GM18868 (cell line): Measurements from ENCODE around the gene ZNHIT6.

ENCODE experiments used
- ATAC-seq: cut with Tn5 transposase; IDR thresholded peaks from one replicate; pipeline ENCODE4 v1.9.1; 2021; ENCODE audit warnings: mild to moderate bottlenecking, moderate library complexity; ENCODE audit not compliant: unreplicated experiment

ZNHIT6 gene

GRCh38 chr1:85623061-85623471, 85.2 kb downstream of the ZNHIT6 start:
- ATAC-seq, result no peak

- no peak for ATAC-seq
Measured at GRCh38 chr1:85621430-85621829, 86.8 kb downstream of the ZNHIT6 start.

GRCh38 chr1:85617633-85618100, 90.6 kb downstream of the ZNHIT6 start:
- peak; percentile 85 for ATAC-seq

- no peak for ATAC-seq
Measured at GRCh38 chr1:85616736-85617135, 91.5 kb downstream of the ZNHIT6 start.

- no peak for ATAC-seq
Measured at GRCh38 chr1:85616364-85616705, 91.9 kb downstream of the ZNHIT6 start.

- no peak for ATAC-seq
Measured at GRCh38 chr1:85615586-85616363, 92.5 kb downstream of the ZNHIT6 start.

- ATAC-seq, result peak; percentile 61
Measured at GRCh38 chr1:85612704-85613361, 95.4 kb downstream of the ZNHIT6 start.

- ATAC-seq, result no peak
Measured at GRCh38 chr1:85611856-85612255, 96.4 kb downstream of the ZNHIT6 start.

- ATAC-seq, result no peak
Measured at GRCh38 chr1:85611425-85611824, 96.8 kb downstream of the ZNHIT6 start.

GRCh38 chr1:85609976-85610375, 98.3 kb downstream of the ZNHIT6 start:
- ATAC-seq, result no peak

- no peak for ATAC-seq
Measured at GRCh38 chr1:85608851-85609250, 99.4 kb downstream of the ZNHIT6 start.

GRCh38 chr1:85607921-85608265, 100.3 kb downstream of the ZNHIT6 start:
- ATAC-seq, result no peak

GRCh38 chr1:85607126-85607920, 100.9 kb downstream of the ZNHIT6 start:
- no peak for ATAC-seq

- no peak for ATAC-seq
Measured at GRCh38 chr1:85606414-85606800, 101.8 kb downstream of the ZNHIT6 start.

- no peak for ATAC-seq
Measured at GRCh38 chr1:85605484-85606413, 102.5 kb downstream of the ZNHIT6 start.

- no peak for ATAC-seq
Measured at GRCh38 chr1:85604298-85604997, 103.8 kb downstream of the ZNHIT6 start.

- ATAC-seq, result no peak
Measured at GRCh38 chr1:85603086-85603880, 105.0 kb downstream of the ZNHIT6 start.

- ATAC-seq, result no peak
Measured at GRCh38 chr1:85602571-85602970, 105.7 kb downstream of the ZNHIT6 start.

- ATAC-seq, result no peak
Measured at GRCh38 chr1:85601901-85602300, 106.3 kb downstream of the ZNHIT6 start.
